Loucy (cell line): ENCODE results near the gene LIMS1.
A peak's percentile ranks its signal among the peaks of the same experiment; 100 is the strongest.

Experiments
- H2AFZ ChIP-seq: fragments of 200-600 bp; sonication (generic); 2 replicates; pipeline ENCODE4 v1.6.0; 2016; ENCODE audit warnings: antibody characterized with exemption, mild to moderate bottlenecking, low read length, moderate library complexity
- H3F3A ChIP-seq: fragments of 200-600 bp; 2 replicates; pipeline ENCODE4 v1.6.0; 2016; ENCODE audit warnings: antibody characterized with exemption, low read depth, mild to moderate bottlenecking
- H3K27me3 ChIP-seq: fragments of 200-600 bp; sonication (generic); 2 replicates; pipeline ENCODE4 v1.6.1; 2014; ENCODE audit warnings: low read length, mild to moderate bottlenecking; ENCODE audit not compliant: insufficient read depth, poor library complexity, severe bottlenecking
- H3K36me3 ChIP-seq: fragments of 200-600 bp; sonication (generic); 2 replicates; pipeline ENCODE4 v1.6.1; 2016; ENCODE audit warnings: low read length; ENCODE audit not compliant: insufficient read depth
- H3K4me1 ChIP-seq: fragments of 200-600 bp; sonication (generic); 2 replicates; pipeline ENCODE4 v1.5.1; 2014; ENCODE audit warnings: low read length, mild to moderate bottlenecking; ENCODE audit not compliant: insufficient read depth, poor library complexity, severe bottlenecking
- H3K4me2 ChIP-seq: fragments of 200-600 bp; sonication (generic); 2 replicates; pipeline ENCODE4 v1.6.0; 2014; ENCODE audit warnings: antibody characterized with exemption, low read length, low read depth, mild to moderate bottlenecking; ENCODE audit not compliant: poor library complexity, severe bottlenecking
- H3K4me3 ChIP-seq: fragments of 200-600 bp; sonication (generic); 2 replicates; pipeline ENCODE4 v1.5.1; 2014; ENCODE audit warnings: low read length, mild to moderate bottlenecking, mixed read lengths; ENCODE audit not compliant: poor library complexity, severe bottlenecking
- H3K79me2 ChIP-seq: fragments of 200-600 bp; sonication (generic); 2 replicates; pipeline ENCODE4 v1.6.1; 2014; ENCODE audit warnings: low read length; ENCODE audit not compliant: insufficient read depth
- H3K9ac ChIP-seq: fragments of 200-600 bp; sonication (generic); 2 replicates; pipeline ENCODE4 v1.6.0; 2014; ENCODE audit warnings: mild to moderate bottlenecking, low read depth, low read length, moderate library complexity; ENCODE audit not compliant: poor library complexity, severe bottlenecking
- H3K9me2 ChIP-seq: fragments of 200-600 bp; sonication (generic); replicated peaks from 2 replicates; pipeline ENCODE4 v1.6.1; 2016; ENCODE audit warnings: low read depth, low read length, mixed read lengths
- H3K9me3 ChIP-seq: fragments of 200-600 bp; sonication (generic); 2 replicates; pipeline ENCODE4 v1.6.1; 2014; ENCODE audit warnings: mild to moderate bottlenecking, antibody characterized with exemption, low read length, low read depth; ENCODE audit not compliant: insufficient read depth
- H4K20me1 ChIP-seq: fragments of 200-600 bp; sonication (generic); 2 replicates; pipeline ENCODE4 v1.6.0; 2014; ENCODE audit warnings: antibody characterized with exemption, low read length, mild to moderate bottlenecking; ENCODE audit not compliant: insufficient read depth, poor library complexity, severe bottlenecking
- EZH2phosphoT487 ChIP-seq: fragments of 200-600 bp; IDR thresholded peaks from 2 replicates; pipeline ENCODE4 v1.6.1; 2018; ENCODE audit warnings: antibody characterized with exemption, mild to moderate bottlenecking, moderate library complexity, borderline replicate concordance
- TF ChIP-seq, protein P1 (sequence below): fragments of 200-600 bp; sonication (generic); conservative IDR thresholded peaks from 2 replicates; pipeline ENCODE4 v1.5.1; 2014; ENCODE audit warnings: mild to moderate bottlenecking, antibody characterized with exemption, low read length

LIMS1 gene

DNA sequence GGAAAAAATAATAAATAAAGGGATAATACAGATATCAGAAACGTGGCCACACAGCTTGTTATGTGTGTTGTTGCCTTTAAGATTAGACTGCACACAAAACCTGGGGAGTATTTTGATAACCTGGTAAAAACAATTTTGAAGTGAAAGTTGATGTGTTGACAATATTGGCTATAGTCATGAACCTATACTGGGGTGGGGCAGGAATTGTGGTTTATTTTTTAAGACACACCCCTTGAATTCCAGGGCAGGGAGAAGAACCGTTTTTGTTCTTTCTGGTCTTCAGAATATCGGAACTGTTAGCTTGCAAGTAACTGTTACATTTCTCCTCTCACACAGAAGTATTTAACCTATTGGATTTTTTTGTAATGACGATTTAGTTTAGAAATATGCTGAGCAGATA lies 80.4 kb downstream of the LIMS1 start:
- Histone ChIP-seq H3K4me3 (no peak overlapping the region), H3K79me2 (peaks cover 88% of the 10 kb centered on the region), H3F3A (peaks cover 7% of the 10 kb centered on the region), H2AFZ (no peak overlapping the region), H3K36me3 (no peaks in the 10 kb centered on the region), H3K9ac (peak overlapping the region; percentile 80), H4K20me1 (no peaks in the 10 kb centered on the region), H3K27me3 (no peaks in the 10 kb centered on the region), H3K4me1 (peaks cover 71% of the 10 kb centered on the region), H3K4me2 (no peak overlapping the region), H3K9me2 (no peaks in the 10 kb centered on the region), H3K9me3 (no peaks in the 10 kb centered on the region)
- TF ChIP-seq EZH2phosphoT487: no peak
- TF ChIP-seq, protein P1, sequence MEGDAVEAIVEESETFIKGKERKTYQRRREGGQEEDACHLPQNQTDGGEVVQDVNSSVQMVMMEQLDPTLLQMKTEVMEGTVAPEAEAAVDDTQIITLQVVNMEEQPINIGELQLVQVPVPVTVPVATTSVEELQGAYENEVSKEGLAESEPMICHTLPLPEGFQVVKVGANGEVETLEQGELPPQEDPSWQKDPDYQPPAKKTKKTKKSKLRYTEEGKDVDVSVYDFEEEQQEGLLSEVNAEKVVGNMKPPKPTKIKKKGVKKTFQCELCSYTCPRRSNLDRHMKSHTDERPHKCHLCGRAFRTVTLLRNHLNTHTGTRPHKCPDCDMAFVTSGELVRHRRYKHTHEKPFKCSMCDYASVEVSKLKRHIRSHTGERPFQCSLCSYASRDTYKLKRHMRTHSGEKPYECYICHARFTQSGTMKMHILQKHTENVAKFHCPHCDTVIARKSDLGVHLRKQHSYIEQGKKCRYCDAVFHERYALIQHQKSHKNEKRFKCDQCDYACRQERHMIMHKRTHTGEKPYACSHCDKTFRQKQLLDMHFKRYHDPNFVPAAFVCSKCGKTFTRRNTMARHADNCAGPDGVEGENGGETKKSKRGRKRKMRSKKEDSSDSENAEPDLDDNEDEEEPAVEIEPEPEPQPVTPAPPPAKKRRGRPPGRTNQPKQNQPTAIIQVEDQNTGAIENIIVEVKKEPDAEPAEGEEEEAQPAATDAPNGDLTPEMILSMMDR: no peak

DNA sequence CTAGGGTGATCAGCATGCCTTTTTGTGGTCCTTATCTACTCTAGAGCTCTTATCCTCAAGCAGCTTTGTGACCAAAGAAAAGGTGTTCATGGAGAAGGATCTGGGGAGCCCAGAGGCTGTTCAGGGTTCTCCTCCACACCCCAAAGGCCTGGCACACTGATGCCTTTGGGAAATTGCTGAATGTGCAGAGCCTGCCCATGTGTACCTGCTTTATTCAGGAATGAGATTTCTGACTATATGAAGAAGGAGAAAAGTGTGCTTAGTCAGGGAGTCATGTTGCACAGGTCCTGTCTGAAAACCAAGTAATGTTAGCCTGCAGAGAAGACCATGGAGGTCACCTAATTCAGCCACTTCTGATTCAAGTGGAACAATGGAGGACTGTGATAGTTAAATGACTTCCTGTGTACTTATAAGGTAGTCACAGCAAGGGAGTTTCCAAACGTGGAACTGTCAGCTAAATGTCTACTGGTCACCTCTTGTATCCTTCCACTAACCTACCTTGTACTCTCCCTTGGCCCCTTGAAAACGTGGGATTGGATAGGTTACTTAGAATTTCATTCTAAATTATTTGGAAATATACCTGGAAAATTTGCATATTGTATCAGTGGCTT lies 81.3 kb downstream of the LIMS1 start:
- no peaks in the 10 kb centered on the region for H3K36me3 ChIP-seq
- peak overlapping the region; percentile 80 for H3K9ac ChIP-seq
- H3K9me3 ChIP-seq: no peaks in the 10 kb centered on the region
- H3K9me2 ChIP-seq: no peaks in the 10 kb centered on the region
- peaks cover 15% of the 10 kb centered on the region for H3F3A ChIP-seq
- no peaks in the 10 kb centered on the region for H4K20me1 ChIP-seq
- no peak for TF ChIP-seq EZH2phosphoT487
- TF ChIP-seq, protein P1: no peak
- no peak overlapping the region for H2AFZ ChIP-seq
- H3K4me3 ChIP-seq: peak overlapping the region; percentile 31
- peaks cover 90% of the 10 kb centered on the region for H3K79me2 ChIP-seq
- no peaks in the 10 kb centered on the region for H3K27me3 ChIP-seq
- H3K4me1 ChIP-seq: peaks cover 81% of the 10 kb centered on the region
- peak overlapping the region; percentile 80 for H3K4me2 ChIP-seq

DNA sequence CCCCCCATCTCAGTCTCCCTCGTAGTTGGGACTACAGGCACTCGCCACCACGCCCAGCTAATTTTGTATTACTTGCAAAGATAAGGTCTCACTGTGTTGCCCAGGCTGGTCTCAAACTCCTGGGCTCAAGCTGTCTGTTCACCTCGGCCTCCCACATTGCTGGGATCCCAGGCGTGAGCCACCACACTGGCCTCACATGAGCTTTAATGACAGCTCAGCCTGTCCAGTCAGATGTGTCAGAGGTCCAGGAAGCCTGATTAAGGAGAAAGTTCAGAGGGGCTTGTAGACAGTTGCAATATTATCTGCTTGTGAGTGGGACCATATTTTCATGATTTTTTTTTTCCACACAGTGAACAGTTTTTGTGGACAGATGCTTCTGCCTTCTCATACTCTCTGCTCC lies 82.0 kb downstream of the LIMS1 start:
- H3K9ac ChIP-seq: peak overlapping the region; percentile 80
- H3K4me2 ChIP-seq: peak overlapping the region; percentile 80

More for the DNA sequence above, 82.0 kb downstream of the LIMS1 start:
- H3K9me2 ChIP-seq: no peaks in the 10 kb centered on the region
- peak overlapping the region; percentile 21 for H3K4me3 ChIP-seq
- H3K9me3 ChIP-seq: no peaks in the 10 kb centered on the region
- no peaks in the 10 kb centered on the region for H3K27me3 ChIP-seq
- peaks cover 20% of the 10 kb centered on the region for H3F3A ChIP-seq
- H3K79me2 ChIP-seq: peaks cover 84% of the 10 kb centered on the region
- peaks cover 85% of the 10 kb centered on the region for H3K4me1 ChIP-seq
- H2AFZ ChIP-seq: no peak overlapping the region
- no peaks in the 10 kb centered on the region for H4K20me1 ChIP-seq
- no peaks in the 10 kb centered on the region for H3K36me3 ChIP-seq
- no peak for TF ChIP-seq EZH2phosphoT487
- TF ChIP-seq, protein P1: no peak
